ENCODE data around the gene FIBP. TPM values are rescaled to one million over a fixed set of nuclear protein-coding genes. Genes with fewer than 3 reads are reported as not detected.
A peak's percentile ranks its signal among the peaks of the same experiment; 100 is the strongest.

Gene FIBP
- total RNA-seq, 3 donors from 2014 or later = 35.8 to 52.8 (median 47.0) TPM

GRCh38 chr11:65844231-65844872 lies 43.9 kb downstream of the FIBP start:
- intact Hi-C loops (cut with DNase I, micrococcal nuclease) = no loop called here
- no peaks in the 10 kb centered on the region for H3K36me3 ChIP-seq (ENCODE audit: low read depth)
- peak; percentile 85 for ATAC-seq

GRCh38 chr11:65843811-65844210 lies 44.5 kb downstream of the FIBP start:
- Histone ChIP-seq H3K4me1 (ENCODE audit: low read depth) (peaks cover 4% of the 10 kb centered on the region), H3K36me3 (ENCODE audit: low read depth) (no peaks in the 10 kb centered on the region), H3K9me3 (no peaks in the 10 kb centered on the region), H3K4me3 (no peak overlapping the region)
- DNase-seq (no peak), ATAC-seq (peak; percentile 26)
- TF ChIP-seq CTCF (IDR thresholded peaks at IDR 0.05) = no peak
- intact Hi-C loops (cut with DNase I, micrococcal nuclease) = no loop called here

More at GRCh38 chr11:65844231-65844872, 43.9 kb downstream of the FIBP start:
- TF ChIP-seq CTCF (IDR thresholded peaks at IDR 0.05) = no peak
- peaks cover 4% of the 10 kb centered on the region for H3K4me1 ChIP-seq (ENCODE audit: low read depth)
- DNase-seq = peak; percentile 58 to 73 (median 62)
- H3K9me3 ChIP-seq = no peaks in the 10 kb centered on the region
- H3K4me3 ChIP-seq = no peak overlapping the region

- no peak for TF ChIP-seq CTCF (IDR thresholded peaks at IDR 0.05)
- no peaks in the 10 kb centered on the region for H3K9me3 ChIP-seq
- H3K4me1 ChIP-seq (ENCODE audit: low read depth) = peaks cover 4% of the 10 kb centered on the region
- no peak overlapping the region for H3K4me3 ChIP-seq
- intact Hi-C loops (cut with DNase I, micrococcal nuclease) = no loop called here
- DNase-seq (no peak), ATAC-seq (peak; percentile 43)
- H3K36me3 ChIP-seq (ENCODE audit: low read depth) = no peaks in the 10 kb centered on the region
These were observed 46.1 kb downstream of the FIBP start for GRCh38 chr11:65842144-65842543.

- Histone ChIP-seq H3K4me1 (ENCODE audit: low read depth) (no peaks in the 10 kb centered on the region), H3K9me3 (no peaks in the 10 kb centered on the region), H3K4me3 (no peak overlapping the region), H3K36me3 (ENCODE audit: low read depth) (no peaks in the 10 kb centered on the region)
- DNase-seq = no peak
- intact Hi-C loops (cut with DNase I, micrococcal nuclease) = no loop called here
- no peak for TF ChIP-seq CTCF (IDR thresholded peaks at IDR 0.05)
- ATAC-seq = peak; percentile 4
These were observed 54.1 kb downstream of the FIBP start for GRCh38 chr11:65834202-65834601.

Other genes starting within 250 kb of the FIBP start
- gene RELA, start 225.6 kb downstream of the FIBP start, total RNA-seq = 10 to 100 TPM; 69.1 to 89.6 (median 71.0) TPM
- gene KAT5, start 176.2 kb downstream of the FIBP start, total RNA-seq = 10 to 100 TPM; 70.9 to 92.0 (median 90.5) TPM
- 10 to 100 TPM; 25.9 to 61.9 (median 28.8) TPM for gene RNASEH2C, start 167.7 kb downstream of the FIBP start, total RNA-seq
- gene AP5B1, start 107.5 kb downstream of the FIBP start, total RNA-seq = 10 to 100 TPM; 21.2 to 21.8 (median 21.3) TPM
- gene OVOL1, start 101.4 kb downstream of the FIBP start, total RNA-seq = 10 to 100 TPM; 16.5 to 48.6 (median 34.3) TPM
- 1 to 10 TPM; 1.1 to 9.4 (median 1.4) TPM for gene SNX32, start 54.5 kb downstream of the FIBP start, total RNA-seq
- gene CFL1, start 30.3 kb downstream of the FIBP start, total RNA-seq = 1,000 to 10,000 TPM; 1,004 to 2,046 (median 1,725) TPM
- 10 to 100 TPM; 48.0 to 81.8 (median 58.7) TPM for gene MUS81, start 28.0 kb downstream of the FIBP start, total RNA-seq
- gene EFEMP2, start 15.7 kb downstream of the FIBP start, total RNA-seq = 10 to 100 TPM; 11.7 to 67.0 (median 15.3) TPM
- 1 to 10 TPM; 1.2 to 3.2 (median 2.8) TPM for gene CTSW, start 8.6 kb downstream of the FIBP start, total RNA-seq
- gene CCDC85B, start 2.2 kb upstream of the FIBP start, total RNA-seq = 10 to 100 TPM in 1 of 3 donors, 1 to 10 TPM in 2; 4.5 to 22.3 (median 9.2) TPM
- 1 to 10 TPM; 1.2 to 1.6 (median 1.2) TPM for gene FOSL1, start 11.9 kb upstream of the FIBP start, total RNA-seq
- gene C11orf68, start 30.6 kb upstream of the FIBP start, total RNA-seq = 10 to 100 TPM; 24.9 to 42.2 (median 28.8) TPM
- 10 to 100 TPM; 39.9 to 74.8 (median 61.6) TPM for gene DRAP1, start 31.0 kb upstream of the FIBP start, total RNA-seq
- under 1 TPM in 1 of 3 donors, not detected in 2; 0.19 TPM for gene TSGA10IP, start 57.0 kb upstream of the FIBP start, total RNA-seq
- gene SART1, start 73.3 kb upstream of the FIBP start, total RNA-seq = 10 to 100 TPM; 40.1 to 60.2 (median 41.8) TPM
- gene EIF1AD, start 113.7 kb upstream of the FIBP start, total RNA-seq = 10 to 100 TPM; 25.5 to 35.3 (median 30.3) TPM
- gene BANF1, start 114.0 kb upstream of the FIBP start, total RNA-seq = 100 to 1,000 TPM; 130 to 155 (median 131) TPM
- not detected for gene CST6, start 123.5 kb upstream of the FIBP start, total RNA-seq
- gene CATSPER1, start 138.0 kb upstream of the FIBP start, total RNA-seq = not detected
- not detected for gene GAL3ST3, start 160.7 kb upstream of the FIBP start, total RNA-seq
- 100 to 1,000 TPM; 116 to 143 (median 135) TPM for gene SF3B2, start 163.9 kb upstream of the FIBP start, total RNA-seq
- 10 to 100 TPM; 14.4 to 44.9 (median 18.9) TPM for gene PACS1, start 181.8 kb upstream of the FIBP start, total RNA-seq